Duodenal mucosa (tissue), 2 donors: Measurements from ENCODE around the gene SERTAD2.

Source experiments
- H3K27ac ChIP-seq: one replicate; pipeline ENCODE4 v1.7.0; 2013; ENCODE audit warnings: low read depth, low read length
- H3K27me3 ChIP-seq, 2 donors: one replicate each; pipeline ENCODE4 v1.7.0; 2013; ENCODE audit warnings: low read length in 2 of 2, control low read depth in 1 of 2; ENCODE audit not compliant: insufficient read depth in 2 of 2, control insufficient read depth in 1 of 2
- H3K36me3 ChIP-seq, 2 donors: one replicate each; pipeline ENCODE4 v1.7.0; 2013; ENCODE audit warnings: low read length in 2 of 2, control low read depth in 1 of 2; ENCODE audit not compliant: insufficient read depth in 2 of 2, control insufficient read depth in 1 of 2
- H3K4me1 ChIP-seq, 2 donors: one replicate each; pipeline ENCODE4 v1.7.0; 2013; ENCODE audit warnings: low read length in 2 of 2, control low read depth in 1 of 2; ENCODE audit not compliant: insufficient read depth in 2 of 2, control insufficient read depth in 1 of 2
- H3K4me3 ChIP-seq, 2 donors: one replicate each; pipeline ENCODE4 v1.7.0; 2013; ENCODE audit warnings: low read length in 2 of 2, low read depth in 1 of 2
- H3K9ac ChIP-seq, 2 donors: one replicate each; pipeline ENCODE4 v1.7.0; 2013; ENCODE audit warnings: low read length in 2 of 2, low read depth in 1 of 2
- H3K9me3 ChIP-seq, 2 donors: one replicate each; pipeline ENCODE4 v1.7.0; 2013; ENCODE audit warnings: low read length in 2 of 2, control low read depth in 1 of 2; ENCODE audit not compliant: control insufficient read depth in 1 of 2

The SERTAD2 gene

GRCh38 chr2:64601034-64601754 is 52.5 kb downstream of the SERTAD2 start:
- peak overlapping the region; percentile 8 for H3K27ac ChIP-seq
- no peaks in the 10 kb centered on the region for H3K27me3 ChIP-seq
- peaks cover 29 to 31% of the 10 kb centered on the region in 2 donors for H3K4me1 ChIP-seq
- no peaks in the 10 kb centered on the region for H3K9me3 ChIP-seq
- no peak overlapping the region for H3K9ac ChIP-seq
- H3K36me3 ChIP-seq: no peaks in the 10 kb centered on the region
- no peak overlapping the region for H3K4me3 ChIP-seq

GRCh38 chr2:64599469-64599868 is 54.2 kb downstream of the SERTAD2 start:
- Histone ChIP-seq H3K4me1 (peaks cover 34 to 38% of the 10 kb centered on the region in 2 donors), H3K9ac (no peak overlapping the region), H3K4me3 (no peak overlapping the region), H3K9me3 (no peaks in the 10 kb centered on the region), H3K36me3 (no peaks in the 10 kb centered on the region), H3K27me3 (no peaks in the 10 kb centered on the region), H3K27ac (no peak overlapping the region)

- Histone ChIP-seq H3K4me1 (peaks cover 34 to 38% of the 10 kb centered on the region in 2 donors), H3K27ac (no peak overlapping the region), H3K9ac (no peak overlapping the region), H3K27me3 (no peaks in the 10 kb centered on the region), H3K9me3 (no peaks in the 10 kb centered on the region), H3K36me3 (peaks cover 0 to 3% of the 10 kb centered on the region in 2 donors), H3K4me3 (no peak overlapping the region)
Observed at GRCh38 chr2:64598226-64598625, 55.5 kb downstream of the SERTAD2 start.

- Histone ChIP-seq H3K9me3 (no peaks in the 10 kb centered on the region), H3K4me1 (peaks cover 26 to 29% of the 10 kb centered on the region in 2 donors), H3K36me3 (peaks cover 4 to 24% of the 10 kb centered on the region in 2 donors), H3K27me3 (no peaks in the 10 kb centered on the region), H3K9ac (no peak overlapping the region), H3K27ac (no peak overlapping the region), H3K4me3 (no peak overlapping the region)
Observed at GRCh38 chr2:64595397-64596176, 58.1 kb downstream of the SERTAD2 start.

GRCh38 chr2:64594226-64594989 is 59.3 kb downstream of the SERTAD2 start:
- Histone ChIP-seq H3K36me3 (peaks cover 13 to 30% of the 10 kb centered on the region in 2 donors), H3K4me3 (no peak overlapping the region), H3K27ac (no peak overlapping the region), H3K27me3 (no peaks in the 10 kb centered on the region), H3K9me3 (no peaks in the 10 kb centered on the region), H3K9ac (no peak overlapping the region), H3K4me1 (peaks cover 17 to 19% of the 10 kb centered on the region in 2 donors)

GRCh38 chr2:64593035-64593655 is 60.6 kb downstream of the SERTAD2 start:
- Histone ChIP-seq H3K9me3 (no peaks in the 10 kb centered on the region), H3K9ac (no peak overlapping the region), H3K27me3 (no peaks in the 10 kb centered on the region), H3K27ac (no peak overlapping the region), H3K36me3 (peaks cover 13 to 30% of the 10 kb centered on the region in 2 donors), H3K4me1 (peaks cover 13 to 17% of the 10 kb centered on the region in 2 donors), H3K4me3 (no peak overlapping the region)

GRCh38 chr2:64591188-64591587 is 62.5 kb downstream of the SERTAD2 start:
- Histone ChIP-seq H3K9ac (no peak overlapping the region), H3K36me3 (peaks cover 13 to 30% of the 10 kb centered on the region in 2 donors), H3K27me3 (no peaks in the 10 kb centered on the region), H3K27ac (no peak overlapping the region), H3K9me3 (no peaks in the 10 kb centered on the region), H3K4me3 (no peak overlapping the region), H3K4me1 (peaks cover 12 to 13% of the 10 kb centered on the region in 2 donors)

- no peaks in the 10 kb centered on the region for H3K4me1 ChIP-seq
- H3K36me3 ChIP-seq: peaks cover 13 to 33% of the 10 kb centered on the region in 2 donors
- no peak overlapping the region for H3K9ac ChIP-seq
- H3K27me3 ChIP-seq: no peaks in the 10 kb centered on the region
- H3K4me3 ChIP-seq: no peak overlapping the region
- no peak overlapping the region for H3K27ac ChIP-seq
- H3K9me3 ChIP-seq: no peaks in the 10 kb centered on the region
Observed at GRCh38 chr2:64587561-64587960, 66.2 kb downstream of the SERTAD2 start.

GRCh38 chr2:64586883-64587481 is 66.7 kb downstream of the SERTAD2 start:
- Histone ChIP-seq H3K27me3 (no peaks in the 10 kb centered on the region), H3K36me3 (peaks cover 13 to 28% of the 10 kb centered on the region in 2 donors), H3K4me1 (peaks cover 3 to 5% of the 10 kb centered on the region in 2 donors), H3K4me3 (no peak overlapping the region), H3K9me3 (no peaks in the 10 kb centered on the region), H3K27ac (no peak overlapping the region), H3K9ac (no peak overlapping the region)
